Esophagus squamous epithelium (tissue), 5 donors: ENCODE results near the gene ZCCHC24. TPM values are rescaled to one million over a fixed set of nuclear protein-coding genes. Genes with fewer than 3 reads are reported as not detected.

ENCODE experiments used
- DNase-seq: peaks from one replicate; lab custom pipeline; 2025; lab: John Stamatoyannopoulos, UW
- H3K27ac ChIP-seq, 4 donors: fragments of 200-600 bp; sonication (generic); one replicate each; pipeline ENCODE4 v1.5.1; 2016 to 2019; ENCODE audit warnings: mild to moderate bottlenecking in 1 of 4
- H3K27me3 ChIP-seq, 4 donors: fragments of 200-600 bp; sonication (generic); 1 replicate in 3 of 4; 2 replicates in 1 of 4; pipeline versions ENCODE4 v1.5.1 to v1.6.0; 2017 to 2021; ENCODE audit warnings: antibody characterized with exemption in 1 of 4
- H3K36me3 ChIP-seq, 3 donors: fragments of 200-600 bp; sonication (generic); one replicate each; pipeline ENCODE4 v1.5.1; 2016 to 2019
- H3K4me1 ChIP-seq, 3 donors: fragments of 200-600 bp; sonication (generic); one replicate each; pipeline ENCODE4 v1.5.1; 2017 to 2019
- H3K4me3 ChIP-seq, 4 donors: fragments of 200-600 bp; sonication (generic); 1 replicate in 3 of 4; 2 replicates in 1 of 4; pipeline ENCODE4 v1.5.1; 2016 to 2019; ENCODE audit warnings: mild to moderate bottlenecking in 2 of 4, moderate library complexity in 1 of 4
- H3K9me3 ChIP-seq, 3 donors: fragments of 200-600 bp; sonication (generic); one replicate each; pipeline ENCODE4 v1.5.1; 2016 to 2019
- POLR2A ChIP-seq, 4 donors: fragments of 450-650 bp; IDR thresholded peaks; one replicate each; pipeline ENCODE4 v1.6.1; 2017; ENCODE audit warnings: antibody characterized with exemption in 4 of 4, mild to moderate bottlenecking in 4 of 4, moderate library complexity in 3 of 4
- WGBS, 2 donors: methylation state at CpG; one replicate each; pipeline ENCODE4 v1.1.5; 2018; 5-methylcytosine and 5-hydroxymethylcytosine counted together
- intact Hi-C: fragments of 100-400 bp; cut with DNase I; formaldehyde crosslinking; loops from one replicate; pipeline ENCODE4 v1.15.0; 2022
- total RNA-seq, 4 donors: library from RNA; depleted of rRNA; stranded (reverse); fragments of >200 nt; gene quantifications; one replicate each; pipeline ENCODE4 v1.1.0, GENCODE V29; 2016
- TF ChIP-seq, protein P1 (sequence below), 6 experiments: fragments of 450-650 bp in 4 of 6; fragments of 200-600 bp in 2 of 6; sonication (generic) in 2 of 6; IDR thresholded peaks; one replicate each; pipeline ENCODE4 v1.5.1; 2016 to 2019; ENCODE audit warnings: antibody characterized with exemption in 6 of 6, mild to moderate bottlenecking in 4 of 6, moderate library complexity in 4 of 6
- donor health status: DM: yes; HTN: yes; CAD: no.

ZCCHC24 gene
- total RNA-seq, 4 donors from 2014 or later: 2.2 to 26.1 (median 6.4) TPM

DNA sequence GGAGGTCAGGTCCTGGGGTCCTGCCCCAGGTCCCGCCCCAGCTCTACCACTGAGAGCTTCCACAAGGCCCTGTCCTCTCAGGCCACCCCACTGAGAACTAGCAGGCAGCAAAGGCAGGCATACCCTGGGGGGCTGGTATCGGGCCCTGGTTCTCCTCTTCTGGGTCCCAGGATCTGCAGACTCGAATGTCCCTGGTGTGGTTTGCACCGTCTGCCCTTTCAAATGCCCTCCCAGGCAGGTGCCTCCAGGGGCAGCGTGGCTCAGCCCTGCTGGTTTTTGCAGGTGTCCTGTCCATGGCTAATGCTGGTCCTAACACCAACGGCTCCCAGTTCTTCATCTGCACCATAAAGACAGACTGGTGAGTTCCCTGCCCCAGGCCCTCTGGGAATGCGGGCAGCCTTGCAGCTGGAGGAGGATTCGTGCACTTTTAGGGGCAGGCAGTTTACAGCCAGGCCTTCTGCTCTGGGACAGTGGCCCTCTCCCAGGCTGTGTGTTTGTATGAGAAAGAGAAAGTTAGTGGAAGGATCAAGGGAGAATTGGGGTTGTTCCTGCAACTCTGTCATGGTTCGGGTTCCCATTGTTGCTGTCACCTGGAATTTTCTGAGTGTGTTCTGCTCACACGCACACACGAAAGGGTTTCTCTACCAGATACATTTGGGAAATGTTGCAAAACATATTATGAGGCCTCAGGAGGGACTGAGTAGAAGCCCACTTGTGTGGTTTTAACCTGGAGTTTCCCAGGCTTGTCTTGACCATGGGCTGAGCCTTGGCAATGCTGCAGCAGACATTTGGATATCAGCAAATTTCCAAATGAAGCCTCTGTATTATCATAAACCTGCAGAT, 93.2 kb downstream of the ZCCHC24 start:
- 80 to 95% methylated on average over 3 to 4 of the region's 11 CpGs for WGBS, 2 donors
- no peak overlapping the region for H3K4me3 ChIP-seq
- no peaks in the 10 kb centered on the region for H3K27me3 ChIP-seq
- DNase-seq: no peak
- TF ChIP-seq, protein P1, sequence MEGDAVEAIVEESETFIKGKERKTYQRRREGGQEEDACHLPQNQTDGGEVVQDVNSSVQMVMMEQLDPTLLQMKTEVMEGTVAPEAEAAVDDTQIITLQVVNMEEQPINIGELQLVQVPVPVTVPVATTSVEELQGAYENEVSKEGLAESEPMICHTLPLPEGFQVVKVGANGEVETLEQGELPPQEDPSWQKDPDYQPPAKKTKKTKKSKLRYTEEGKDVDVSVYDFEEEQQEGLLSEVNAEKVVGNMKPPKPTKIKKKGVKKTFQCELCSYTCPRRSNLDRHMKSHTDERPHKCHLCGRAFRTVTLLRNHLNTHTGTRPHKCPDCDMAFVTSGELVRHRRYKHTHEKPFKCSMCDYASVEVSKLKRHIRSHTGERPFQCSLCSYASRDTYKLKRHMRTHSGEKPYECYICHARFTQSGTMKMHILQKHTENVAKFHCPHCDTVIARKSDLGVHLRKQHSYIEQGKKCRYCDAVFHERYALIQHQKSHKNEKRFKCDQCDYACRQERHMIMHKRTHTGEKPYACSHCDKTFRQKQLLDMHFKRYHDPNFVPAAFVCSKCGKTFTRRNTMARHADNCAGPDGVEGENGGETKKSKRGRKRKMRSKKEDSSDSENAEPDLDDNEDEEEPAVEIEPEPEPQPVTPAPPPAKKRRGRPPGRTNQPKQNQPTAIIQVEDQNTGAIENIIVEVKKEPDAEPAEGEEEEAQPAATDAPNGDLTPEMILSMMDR (IDR thresholded peaks at IDR 0.05): no peak
- no peak for TF ChIP-seq POLR2A (IDR thresholded peaks at IDR 0.05)
- H3K36me3 ChIP-seq: peaks cover 47 to 83% (median 52%) of the 10 kb centered on the region in 3 donors
- no peak overlapping the region for H3K27ac ChIP-seq
- H3K4me1 ChIP-seq: peaks cover 9 to 33% (median 25%) of the 10 kb centered on the region in 3 donors
- intact Hi-C loops: no loop called here
- no peaks in the 10 kb centered on the region for H3K9me3 ChIP-seq

DNA sequence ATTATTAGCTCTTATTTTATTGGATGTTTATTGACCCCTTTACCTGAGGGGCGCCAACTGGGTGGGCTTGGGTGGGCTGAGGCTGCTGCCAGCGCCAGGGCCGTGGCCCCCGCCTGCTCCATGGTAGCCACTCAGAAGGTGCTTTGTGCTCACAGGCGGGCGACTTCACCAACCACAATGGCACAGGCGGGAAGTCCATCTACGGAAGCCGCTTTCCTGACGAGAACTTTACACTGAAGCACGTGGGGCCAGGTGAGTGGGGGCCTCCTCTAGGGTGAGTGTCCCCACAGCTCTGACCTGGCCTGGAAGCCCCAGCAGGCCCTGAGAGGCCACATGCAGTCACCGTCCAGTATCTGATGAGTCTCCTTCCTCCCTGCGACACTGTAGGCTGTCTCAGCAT, 94.1 kb downstream of the ZCCHC24 start:
- no peak overlapping the region for H3K27ac ChIP-seq
- H3K9me3 ChIP-seq: no peaks in the 10 kb centered on the region
- intact Hi-C loops: no loop called here
- WGBS, 2 donors: 90 to 92% methylated on average over 8 of the region's 13 CpGs
- peaks cover 16 to 41% (median 31%) of the 10 kb centered on the region in 3 donors for H3K4me1 ChIP-seq
- no peak for TF ChIP-seq POLR2A (IDR thresholded peaks at IDR 0.05)
- TF ChIP-seq, protein P1 (IDR thresholded peaks at IDR 0.05): no peak
- DNase-seq: no peak
- H3K4me3 ChIP-seq: no peak overlapping the region
- H3K36me3 ChIP-seq: peaks cover 47 to 74% (median 52%) of the 10 kb centered on the region in 3 donors
- no peaks in the 10 kb centered on the region for H3K27me3 ChIP-seq

DNA sequence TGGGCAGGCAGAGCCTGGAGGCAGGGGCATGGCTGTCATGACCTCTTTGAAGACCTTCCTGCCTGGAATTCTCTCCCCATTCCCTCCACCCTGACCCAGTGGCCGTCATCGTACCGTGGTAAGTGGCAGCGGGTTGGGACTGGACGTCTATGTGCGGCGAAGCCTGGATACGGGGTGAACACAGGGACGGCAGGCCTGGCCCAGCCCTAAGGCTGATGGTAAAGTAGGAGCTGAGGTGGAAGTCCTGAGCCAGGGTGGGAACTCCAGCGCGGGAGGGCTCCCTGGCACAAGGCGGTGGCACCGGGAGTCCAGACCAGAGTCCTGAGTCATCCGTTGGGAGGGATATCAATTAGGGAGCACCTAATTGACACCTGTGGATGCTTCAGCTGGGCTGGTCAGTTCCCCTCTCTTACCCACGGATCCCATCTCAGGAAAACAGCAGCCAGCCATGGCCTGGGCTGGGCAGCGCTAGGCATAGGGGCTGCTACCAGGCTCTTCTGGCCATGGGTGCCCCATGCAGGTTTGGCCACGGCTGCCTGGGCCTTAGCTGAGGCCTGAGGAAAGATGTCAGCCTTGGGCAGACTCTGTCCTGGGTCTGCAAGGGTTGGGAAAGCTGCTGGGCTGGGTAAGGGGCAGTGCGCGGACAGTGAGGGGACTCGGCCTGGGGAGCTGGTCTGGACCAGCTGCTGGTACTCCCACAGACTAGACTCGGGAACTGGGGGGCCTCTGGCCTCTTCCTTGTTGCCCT, 94.8 kb downstream of the ZCCHC24 start:
- no peak overlapping the region for H3K4me3 ChIP-seq
- no peaks in the 10 kb centered on the region for H3K9me3 ChIP-seq
- peaks cover 47 to 69% (median 52%) of the 10 kb centered on the region in 3 donors for H3K36me3 ChIP-seq
- peak overlapping the region in 2 of 4 donors; percentile 1 to 89 for H3K27ac ChIP-seq
- DNase-seq: no peak
- TF ChIP-seq, protein P1 (IDR thresholded peaks at IDR 0.05): no peak
- TF ChIP-seq POLR2A (IDR thresholded peaks at IDR 0.05): no peak
- intact Hi-C loops: no loop called here
- WGBS, 2 donors: 72 to 82% methylated on average over 8 to 10 of the region's 21 CpGs
- peaks cover 18 to 47% (median 31%) of the 10 kb centered on the region in 3 donors for H3K4me1 ChIP-seq
- H3K27me3 ChIP-seq: no peaks in the 10 kb centered on the region

DNA sequence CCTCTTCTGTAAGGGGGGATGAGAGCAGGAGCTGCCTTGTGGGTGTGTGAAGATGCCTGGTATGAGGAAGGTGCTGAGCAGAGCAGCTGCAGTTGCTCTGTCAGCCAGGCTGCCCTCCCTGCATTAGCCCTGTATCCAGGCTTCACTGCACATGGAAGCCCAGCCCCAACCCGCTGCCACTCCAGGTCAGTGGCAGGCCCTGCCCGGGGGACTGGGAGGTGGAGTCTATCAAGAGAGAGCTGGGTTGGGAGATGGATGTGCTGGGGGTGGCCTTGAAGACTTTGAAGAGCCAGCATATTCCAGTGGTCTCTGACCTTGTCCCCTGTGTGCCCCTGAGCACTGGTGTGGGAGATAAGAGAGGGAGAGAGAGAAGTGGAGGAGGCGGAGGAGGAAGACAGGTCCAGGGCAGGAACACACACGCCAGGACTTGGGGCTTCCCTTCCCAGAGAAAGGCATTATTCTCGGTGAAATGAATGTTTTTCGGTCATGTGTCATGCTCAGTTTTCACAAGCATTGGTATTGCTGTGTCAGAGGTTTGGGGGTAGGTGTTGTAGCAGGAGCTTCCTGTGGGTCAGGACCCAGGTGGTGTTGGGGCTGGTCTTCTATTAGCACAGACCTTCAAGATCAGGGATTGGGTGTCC, 95.5 kb downstream of the ZCCHC24 start:
- TF ChIP-seq, protein P1 (IDR thresholded peaks at IDR 0.05): no peak
- no peak for TF ChIP-seq POLR2A (IDR thresholded peaks at IDR 0.05)
- Histone ChIP-seq H3K4me1 (peaks cover 18 to 53% (median 31%) of the 10 kb centered on the region in 3 donors), H3K36me3 (peaks cover 41 to 62% (median 52%) of the 10 kb centered on the region in 3 donors), H3K9me3 (no peaks in the 10 kb centered on the region), H3K27ac (peak overlapping the region; percentile 88 to 95 (median 90)), H3K4me3 (peak overlapping the region in 1 of 4 donors; percentile 78), H3K27me3 (no peaks in the 10 kb centered on the region)
- WGBS, 2 donors: 43 to 90% methylated on average over 2 to 4 of the region's 6 CpGs
- DNase-seq: no peak
- intact Hi-C loops: no loop called here
